HuH-7.5 (cell line): ENCODE results near the gene TMEM151B.

Experiments
- DNase-seq: peaks from one replicate; pipeline ENCODE4 v3.0.0; 2011; ENCODE audit warnings: low spot score

The TMEM151B gene

DNA sequence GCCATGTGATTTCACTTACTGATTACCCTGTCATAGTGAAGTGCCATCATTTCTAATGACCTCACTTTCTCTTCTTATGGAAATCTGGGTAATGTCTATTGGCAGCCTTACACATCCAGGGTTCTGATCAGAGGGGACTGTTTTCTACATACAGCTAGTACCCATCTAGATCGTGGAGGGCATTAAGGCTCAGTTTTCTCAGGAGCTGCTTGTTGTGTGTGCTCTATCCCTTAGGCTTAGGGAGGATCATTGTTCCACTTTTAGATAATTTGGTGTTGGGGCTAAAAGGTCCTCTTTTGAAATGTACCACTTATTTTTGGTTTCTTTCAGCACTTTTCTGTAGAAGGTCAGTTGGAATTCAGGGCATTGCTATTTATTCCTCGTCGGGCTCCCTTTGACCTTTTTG is 19.5 kb upstream of the TMEM151B start:
- DNase-seq = no peak

DNA sequence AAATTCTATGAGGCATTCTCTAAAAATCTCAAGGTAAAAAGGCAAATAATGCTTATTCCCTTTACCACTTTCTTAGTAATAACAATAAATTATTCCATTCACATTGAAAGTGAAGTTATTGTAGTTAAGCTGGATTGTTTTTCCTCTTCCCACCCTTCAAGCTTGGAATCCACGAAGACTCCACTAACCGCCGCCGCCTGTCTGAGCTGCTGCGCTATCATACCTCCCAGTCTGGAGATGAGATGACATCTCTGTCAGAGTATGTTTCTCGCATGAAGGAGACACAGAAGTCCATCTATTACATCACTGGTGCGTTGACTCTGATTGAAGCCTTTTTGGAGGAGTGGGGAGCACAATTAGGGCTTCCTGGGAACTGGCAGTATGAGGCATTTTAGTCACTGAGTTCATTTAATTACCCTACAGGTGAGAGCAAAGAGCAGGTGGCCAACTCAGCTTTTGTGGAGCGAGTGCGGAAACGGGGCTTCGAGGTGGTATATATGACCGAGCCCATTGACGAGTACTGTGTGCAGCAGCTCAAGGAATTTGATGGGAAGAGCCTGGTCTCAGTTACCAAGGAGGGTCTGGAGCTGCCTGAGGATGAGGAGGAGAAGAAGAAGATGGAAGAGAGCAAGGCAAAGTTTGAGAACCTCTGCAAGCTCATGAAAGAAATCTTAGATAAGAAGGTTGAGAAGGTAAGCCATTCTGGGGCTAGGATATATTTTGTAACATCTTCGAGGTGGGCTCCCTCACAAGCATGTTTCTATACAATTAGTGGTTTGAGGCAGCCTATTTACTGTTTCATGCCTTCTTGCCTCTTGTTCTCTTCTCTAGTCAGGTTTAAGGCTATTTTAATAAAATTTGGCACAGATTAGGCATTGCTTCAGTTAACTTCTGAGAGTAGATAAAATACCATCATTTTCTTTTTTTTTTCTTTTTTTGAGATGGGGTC is 18.4 kb upstream of the TMEM151B start:
- no peak for DNase-seq

DNA sequence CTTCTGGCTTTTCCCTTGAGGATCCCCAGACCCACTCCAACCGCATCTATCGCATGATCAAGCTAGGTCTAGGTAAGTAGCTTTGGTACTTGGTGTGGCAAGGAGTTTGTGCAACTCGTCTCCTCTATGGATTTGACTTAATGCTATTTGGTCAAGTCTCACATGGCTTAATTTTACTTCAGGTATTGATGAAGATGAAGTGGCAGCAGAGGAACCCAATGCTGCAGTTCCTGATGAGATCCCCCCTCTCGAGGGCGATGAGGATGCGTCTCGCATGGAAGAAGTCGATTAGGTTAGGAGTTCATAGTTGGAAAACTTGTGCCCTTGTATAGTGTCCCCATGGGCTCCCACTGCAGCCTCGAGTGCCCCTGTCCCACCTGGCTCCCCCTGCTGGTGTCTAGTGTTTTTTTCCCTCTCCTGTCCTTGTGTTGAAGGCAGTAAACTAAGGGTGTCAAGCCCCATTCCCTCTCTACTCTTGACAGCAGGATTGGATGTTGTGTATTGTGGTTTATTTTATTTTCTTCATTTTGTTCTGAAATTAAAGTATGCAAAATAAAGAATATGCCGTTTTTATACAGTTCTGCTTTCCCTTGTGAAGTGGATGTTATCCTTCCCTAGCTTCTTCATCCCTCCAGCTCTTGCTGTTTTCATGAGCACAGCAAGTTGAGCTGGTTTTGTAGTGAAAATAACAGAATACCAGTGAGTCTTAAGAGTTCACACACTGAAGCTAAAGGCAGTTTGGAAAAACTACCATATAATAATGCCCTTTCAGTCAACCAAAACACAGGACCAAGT is 16.7 kb upstream of the TMEM151B start:
- DNase-seq = no peak

DNA sequence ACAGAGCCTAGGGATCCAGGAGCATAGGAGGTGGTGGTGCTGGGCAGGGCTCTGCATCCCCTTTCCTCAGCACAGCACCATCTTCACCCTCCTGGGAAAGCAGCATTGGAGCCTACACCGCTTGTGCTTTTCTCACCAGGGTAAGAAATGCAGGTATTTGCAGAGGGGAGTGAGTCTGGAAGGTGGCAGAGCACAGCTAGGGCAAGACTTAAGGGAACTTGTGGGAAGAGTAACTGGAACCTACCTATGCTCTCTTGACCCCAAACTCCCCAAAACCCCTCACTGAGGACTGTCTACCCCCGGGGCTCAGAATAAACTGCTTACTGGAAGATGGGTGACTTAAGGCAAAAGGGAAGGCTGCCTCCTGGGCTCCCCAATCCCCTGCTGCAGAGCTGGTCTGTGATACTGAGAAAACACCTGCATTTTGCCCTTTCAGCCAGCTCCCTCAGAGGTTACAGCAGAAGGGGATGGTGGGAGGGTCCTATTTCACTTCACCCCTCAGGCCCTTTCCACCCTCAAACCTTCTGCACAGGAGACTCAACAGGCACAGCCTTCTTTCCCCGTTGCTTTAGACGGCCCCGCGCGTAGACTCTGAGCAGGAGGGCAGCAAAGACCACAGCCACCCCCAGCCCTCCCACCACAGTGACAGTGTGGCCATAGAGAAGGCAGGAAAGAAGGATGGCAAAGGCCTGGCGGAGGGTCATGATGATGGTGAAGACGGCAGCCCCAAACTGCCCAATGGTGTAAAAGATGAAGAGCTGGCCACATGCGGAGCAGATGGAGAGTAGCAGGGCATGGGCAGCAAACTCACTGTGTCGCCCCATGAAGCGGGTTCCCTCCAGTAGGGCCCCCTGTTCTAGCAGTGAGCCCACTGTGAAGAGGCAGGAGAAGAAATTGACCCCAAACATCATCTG is 15.8 kb upstream of the TMEM151B start:
- DNase-seq = no peak

DNA sequence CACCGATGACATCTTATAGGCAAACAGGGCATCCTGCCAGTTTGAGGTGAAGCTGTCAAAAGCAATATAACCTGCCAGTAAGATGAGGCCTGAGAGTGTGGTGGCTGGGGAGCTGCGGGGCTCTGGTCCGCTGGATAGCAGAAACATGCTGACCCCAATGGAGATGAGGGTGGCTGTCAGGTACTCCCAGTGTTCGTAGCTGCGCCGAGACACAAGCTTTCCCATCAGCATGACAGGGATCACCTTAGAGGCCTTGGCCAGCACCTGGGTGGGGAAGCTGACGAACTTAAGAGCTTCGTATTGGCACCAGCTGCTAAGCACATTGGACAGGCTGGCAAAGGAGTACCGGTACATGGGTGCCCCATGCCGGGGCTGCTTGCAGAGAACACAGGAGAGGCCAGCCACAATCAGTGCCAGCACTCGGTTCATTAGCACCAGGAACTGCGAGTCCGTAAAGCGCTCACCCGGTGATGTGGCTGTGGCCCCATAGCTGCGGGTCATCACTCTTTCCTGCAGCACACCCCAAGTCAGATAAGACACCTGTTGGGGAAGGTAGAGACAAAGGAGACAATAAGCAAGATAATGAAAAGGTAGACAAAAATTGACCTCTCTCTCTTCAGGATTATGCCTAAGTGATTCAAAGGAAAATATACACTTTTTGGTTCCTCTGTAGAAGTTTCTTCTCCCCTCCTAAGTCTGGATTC is 15.0 kb upstream of the TMEM151B start:
- no peak for DNase-seq

DNA sequence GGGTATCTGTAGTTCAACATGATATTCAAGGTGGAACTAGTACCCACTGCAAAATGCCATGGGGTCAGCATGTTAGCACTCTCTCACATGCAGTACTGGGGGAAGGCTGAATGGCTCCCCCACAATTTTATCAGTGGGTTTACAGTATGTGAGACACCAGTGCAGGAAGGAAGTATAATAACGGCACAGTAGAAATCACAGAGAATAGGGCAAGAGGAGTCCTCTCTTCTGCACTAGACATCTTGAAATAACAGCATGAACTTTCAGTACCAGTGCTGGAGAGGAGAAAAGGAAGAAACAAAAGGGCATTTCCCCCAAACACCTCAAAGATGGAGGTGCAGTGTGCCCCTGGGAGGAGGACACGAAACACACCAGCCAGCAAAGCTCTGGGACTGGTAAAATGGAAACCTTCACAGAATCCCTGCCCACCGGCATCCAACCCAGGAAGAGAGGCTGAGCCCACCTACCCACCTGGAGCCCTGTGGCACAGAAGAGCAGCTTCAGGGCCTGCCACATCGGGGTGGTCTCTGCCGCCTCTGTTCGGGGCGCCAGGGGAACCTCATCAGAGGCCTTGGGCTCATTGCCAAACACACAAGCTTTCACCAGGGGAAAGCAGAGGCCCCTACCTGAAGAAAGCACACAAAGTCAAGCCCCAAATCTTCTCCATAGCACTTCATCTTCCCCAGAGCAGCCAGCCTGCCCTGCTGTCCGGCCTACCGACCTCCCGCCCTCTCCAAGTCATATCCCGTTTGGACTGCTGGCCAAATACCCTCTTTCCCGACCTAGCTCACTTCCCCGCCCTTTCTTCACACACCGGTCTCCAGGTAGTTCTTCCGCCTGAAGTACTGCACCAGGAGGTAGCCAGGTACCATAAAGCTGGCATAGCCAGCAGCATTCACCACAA is 14.1 kb upstream of the TMEM151B start:
- no peak for DNase-seq

DNA sequence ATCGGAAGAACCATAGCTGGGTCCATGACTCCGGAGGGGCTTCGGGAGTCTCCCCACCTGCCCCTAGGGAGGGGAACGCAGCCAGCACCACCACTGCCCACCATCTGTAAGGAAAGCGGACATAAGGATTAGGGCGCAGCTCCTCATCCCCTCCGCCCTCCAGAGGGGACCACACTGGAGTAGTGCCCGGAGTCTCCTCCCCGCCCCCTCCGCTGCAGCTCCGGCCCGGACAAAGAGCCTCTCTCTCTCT is 13.6 kb upstream of the TMEM151B start:
- no peak for DNase-seq

DNA sequence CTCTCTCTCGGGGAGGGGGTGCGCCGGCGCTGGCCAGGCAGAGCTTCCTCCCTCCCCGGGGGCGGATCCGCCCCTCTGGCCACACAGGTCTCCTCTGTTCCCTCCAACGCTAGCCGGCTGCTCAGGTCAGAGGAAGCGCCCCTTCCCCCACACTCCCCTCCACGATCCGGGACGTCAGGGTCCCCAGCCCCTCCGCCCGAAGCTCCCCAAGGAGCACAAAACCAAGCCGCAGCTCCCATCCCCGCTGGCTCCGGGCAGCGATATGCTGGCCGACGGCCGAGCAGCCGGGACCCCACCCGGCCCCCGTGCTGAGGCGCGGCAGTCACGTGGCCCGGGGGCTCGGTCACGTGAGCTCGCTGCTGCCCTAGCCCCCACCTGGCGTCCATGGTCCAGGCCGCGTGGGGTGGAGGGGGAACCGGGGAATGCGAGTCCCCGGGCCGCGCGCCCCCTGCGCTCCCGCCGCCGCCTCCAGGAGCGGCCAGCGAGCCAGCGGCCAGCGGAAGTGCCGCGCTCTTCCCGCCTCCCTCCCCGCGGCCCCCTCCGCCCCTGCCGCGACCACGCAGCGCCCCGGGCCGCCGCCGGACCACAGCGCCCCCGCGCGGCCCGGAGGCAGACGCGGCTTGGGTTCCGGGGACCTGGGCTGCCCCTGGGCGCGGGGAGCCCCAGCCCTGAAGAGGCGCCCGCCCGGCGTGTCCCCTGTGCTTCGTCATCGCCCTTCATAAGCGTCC is 13.1 kb upstream of the TMEM151B start, which contains the start of gene SLC35B2:
TSS of gene SLC35B2 (minus strand) at position 504 of the 728 bp plus-strand sequence. CDS start at position 386, 118 bp downstream.
- DNase-seq = peak; percentile 67

DNA sequence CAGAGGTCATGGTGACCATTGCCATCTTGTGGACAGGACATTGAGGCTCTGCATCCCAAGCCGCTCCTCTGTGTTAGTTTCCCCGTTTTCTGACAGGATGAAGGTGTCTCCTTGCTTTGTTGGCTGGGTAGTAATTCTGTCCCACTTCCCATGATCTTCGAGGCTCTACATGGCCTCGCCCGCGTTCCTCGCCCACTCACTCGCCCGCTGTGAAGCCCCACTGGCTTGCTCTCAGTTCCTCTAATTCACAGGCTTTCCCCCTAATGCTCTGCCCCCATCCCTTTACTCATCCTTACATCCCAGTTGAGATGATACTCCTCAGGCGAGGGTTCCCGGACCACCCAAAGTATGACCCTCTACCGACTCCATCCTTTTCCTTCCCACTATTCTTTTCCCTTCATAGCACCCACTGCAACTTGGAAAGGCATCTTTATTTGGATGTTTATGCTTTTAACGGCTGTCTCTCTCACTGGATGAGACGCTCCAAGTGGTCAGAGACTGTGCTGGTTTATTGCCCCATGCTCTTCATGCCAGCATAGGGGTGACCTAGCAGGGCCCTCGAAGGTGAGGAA is 12.4 kb upstream of the TMEM151B start:
- no peak for DNase-seq

DNA sequence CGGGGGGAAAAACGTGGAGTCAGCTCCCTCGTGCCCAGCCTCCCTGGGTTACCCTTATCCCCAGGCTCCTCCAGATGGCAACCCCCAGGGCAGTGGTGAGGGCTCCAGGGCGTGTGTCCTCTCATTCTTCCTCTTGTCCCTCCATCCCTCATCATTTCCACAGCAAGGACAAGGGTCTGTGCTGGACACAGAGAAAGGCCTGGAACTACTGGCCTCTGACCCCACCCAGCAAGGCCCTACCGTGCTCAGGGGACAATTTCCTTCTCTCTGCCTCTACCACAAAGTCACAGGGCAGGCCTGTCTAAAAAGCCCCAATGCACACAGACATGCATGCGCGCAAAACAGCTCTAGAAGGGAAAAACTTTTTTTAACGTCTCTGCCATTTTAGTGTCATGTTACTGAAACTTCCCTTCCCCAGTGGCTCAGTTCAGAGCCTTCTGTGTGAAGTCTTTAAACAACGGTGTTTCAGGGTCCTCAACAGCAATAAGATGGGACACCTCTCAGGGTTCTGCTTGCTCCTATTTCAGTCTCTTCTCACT is 11.9 kb upstream of the TMEM151B start:
- DNase-seq = no peak

DNA sequence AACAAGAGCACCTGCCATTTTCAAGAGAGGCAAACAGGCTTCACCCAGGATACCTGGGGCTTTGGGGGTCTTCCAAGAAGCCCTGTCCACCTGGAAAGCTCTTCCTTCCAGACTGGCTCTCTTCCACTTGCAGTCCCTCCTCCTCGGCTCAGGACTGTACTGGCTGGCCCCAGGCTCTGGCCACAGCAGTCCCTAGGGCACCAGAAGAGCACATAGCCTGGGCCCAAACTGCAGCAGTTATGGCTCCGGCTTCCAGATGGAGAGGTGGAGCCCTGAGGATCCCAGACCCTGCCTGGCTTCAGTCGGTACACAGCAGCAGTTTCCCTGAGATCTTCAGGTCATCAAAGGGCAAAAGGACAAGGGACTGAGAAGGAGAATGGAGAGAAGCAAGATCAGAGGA is 11.3 kb upstream of the TMEM151B start:
- no peak for DNase-seq

DNA sequence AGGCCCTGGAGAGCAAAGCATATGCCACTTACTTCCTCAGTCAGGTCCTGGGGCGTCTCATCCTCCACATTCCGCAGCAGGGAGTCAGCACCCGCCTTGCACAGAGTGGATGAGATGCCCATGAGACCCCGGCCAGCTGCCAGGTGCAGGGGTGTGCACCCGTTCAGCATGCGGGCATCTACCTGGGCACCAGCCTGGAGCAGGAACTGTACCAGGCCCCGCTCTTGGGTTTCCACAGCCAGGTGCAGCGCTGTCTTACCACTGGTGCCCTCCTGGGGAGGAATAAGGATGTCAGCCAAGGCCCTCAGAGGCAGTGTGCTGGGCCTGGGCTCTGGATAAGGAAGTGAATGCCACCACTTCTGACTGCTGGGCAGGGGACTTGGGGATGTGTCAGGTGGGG is 10.2 kb upstream of the TMEM151B start:
- DNase-seq = no peak

DNA sequence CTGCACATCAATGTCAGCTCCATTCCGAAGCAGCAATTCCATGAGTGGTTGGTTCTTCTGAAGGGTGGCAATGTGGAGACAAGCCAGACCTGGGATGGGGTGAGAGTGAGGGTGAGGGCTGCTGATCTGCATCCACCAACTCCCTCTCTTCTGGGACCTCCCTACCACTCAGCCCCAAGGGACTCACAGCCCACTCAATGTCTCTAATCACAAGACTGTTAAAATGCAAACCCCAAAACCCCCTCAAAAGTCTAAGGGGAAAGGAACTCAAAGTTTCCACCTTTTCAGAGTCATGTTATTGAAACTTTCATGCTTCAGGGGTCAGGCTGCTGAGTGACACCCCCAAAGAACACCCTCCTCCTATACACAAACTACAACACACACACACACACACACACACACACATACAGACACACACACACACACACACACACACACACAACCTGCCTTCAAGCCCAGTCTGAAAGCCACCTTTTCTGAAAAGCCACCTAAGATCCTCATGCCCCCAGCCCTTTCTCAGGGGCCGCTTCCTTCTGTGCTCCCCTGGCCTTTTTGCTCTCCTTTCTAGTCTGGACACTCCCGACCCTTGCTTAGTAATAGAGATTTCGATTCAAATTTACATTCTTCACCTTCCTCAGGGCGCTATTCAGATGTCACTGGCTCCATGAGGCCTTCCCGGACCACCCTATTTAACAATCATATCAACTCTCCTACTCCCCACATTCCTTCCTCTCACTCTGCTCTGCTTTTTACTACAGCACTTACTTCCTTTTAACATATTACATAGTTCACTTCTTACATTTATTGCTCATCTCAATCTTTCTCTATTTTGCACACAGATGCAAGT is 9.6 kb upstream of the TMEM151B start:
- no peak for DNase-seq

DNA sequence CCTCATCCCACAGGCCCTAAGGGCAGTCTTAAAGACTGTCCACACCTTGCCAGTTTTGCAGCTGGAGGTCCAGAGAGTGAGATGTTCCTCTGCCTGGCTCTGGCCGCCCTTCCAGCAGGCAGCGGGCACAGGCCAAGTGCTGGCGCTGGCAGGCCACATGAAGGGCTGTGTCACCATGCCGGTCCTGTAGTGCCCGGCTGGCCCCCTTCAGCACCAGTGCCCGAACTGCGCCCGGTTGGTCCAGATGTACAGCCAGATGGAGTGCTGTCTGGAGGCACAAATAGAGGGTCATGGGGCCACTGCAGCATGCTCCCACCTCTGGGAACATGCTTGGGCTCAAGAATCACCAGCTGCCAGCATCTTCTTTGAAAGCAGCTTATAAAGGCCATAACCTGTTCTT is 8.7 kb upstream of the TMEM151B start:
- no peak for DNase-seq

DNA sequence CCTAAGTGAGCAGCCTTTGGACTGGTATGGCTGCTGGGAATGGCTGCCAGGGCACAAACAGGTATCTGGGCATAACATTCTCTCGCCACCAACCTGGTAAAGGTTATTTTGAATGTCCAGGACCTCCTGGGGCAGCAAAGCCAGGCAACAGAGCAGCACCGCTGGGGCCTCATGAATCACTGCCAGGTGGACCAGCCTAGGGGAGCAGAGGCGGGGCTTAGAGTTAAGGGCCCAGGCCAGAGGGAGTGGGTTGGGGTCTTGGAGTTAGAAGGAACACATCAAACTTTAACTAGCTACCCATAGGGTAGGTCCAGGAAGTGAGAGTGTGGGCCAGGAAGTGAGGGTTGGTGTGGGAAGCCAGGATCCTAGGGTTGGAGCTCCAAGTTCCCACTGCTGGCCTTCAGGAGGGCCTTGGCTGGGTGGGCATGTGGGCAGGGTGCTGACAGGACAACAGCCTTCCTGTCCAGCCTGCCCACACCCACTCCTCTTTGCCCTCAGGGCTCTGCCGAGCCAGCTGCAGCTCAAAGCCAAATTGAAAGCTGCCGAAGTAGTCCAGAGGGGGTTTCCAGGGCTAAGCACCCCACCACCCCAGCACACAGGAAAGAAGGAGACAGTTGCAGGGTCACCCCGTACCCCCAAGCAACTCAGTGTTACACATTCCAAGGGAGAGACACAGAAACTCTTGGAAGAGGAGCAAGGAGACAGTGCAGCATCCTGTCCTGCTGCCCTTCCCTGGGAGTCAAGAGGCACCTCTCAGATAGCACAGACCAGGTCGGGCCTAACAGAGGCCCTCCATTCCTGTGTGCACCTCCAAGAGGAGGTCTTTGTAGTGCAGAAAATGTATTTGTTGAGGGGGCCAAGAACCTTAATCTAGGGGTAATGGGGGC is 7.5 kb upstream of the TMEM151B start:
- DNase-seq = no peak

DNA sequence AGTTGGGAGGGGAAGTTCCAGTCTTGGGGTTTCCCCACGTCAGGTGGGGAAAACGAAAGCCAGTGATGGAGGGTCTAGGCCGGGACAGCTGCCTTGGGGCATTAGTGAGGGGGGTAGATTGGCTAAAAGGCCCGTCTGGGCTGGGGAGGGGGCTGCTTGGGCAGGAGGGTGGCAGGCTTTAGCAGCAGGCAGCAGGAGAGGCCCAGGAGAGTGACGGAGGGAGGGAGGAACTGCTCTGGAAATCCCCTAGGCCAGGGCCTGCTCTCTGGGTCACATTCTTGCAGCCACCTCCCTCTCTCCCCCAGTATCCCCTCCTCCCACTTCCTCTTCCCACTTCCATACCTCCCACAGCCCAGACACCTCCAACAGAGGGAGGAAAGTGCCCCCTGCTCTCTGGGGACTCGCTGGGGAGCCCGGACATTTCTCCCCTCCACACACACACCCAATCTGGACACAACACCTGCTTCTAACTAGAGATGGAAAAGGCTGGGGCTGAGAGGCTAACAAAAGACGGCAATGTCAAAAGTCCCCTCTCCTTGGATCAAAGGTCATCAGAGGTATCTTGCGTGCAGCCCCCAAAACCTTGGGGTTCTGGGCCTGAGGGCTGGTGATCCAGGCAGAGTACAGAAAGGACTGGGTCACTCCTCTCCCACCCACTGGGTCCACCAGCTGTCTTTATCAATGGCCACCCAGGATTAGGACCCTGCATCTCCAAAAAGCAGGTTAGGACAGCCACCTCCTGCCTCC is 6.7 kb upstream of the TMEM151B start:
- DNase-seq = peak; percentile 61
